Measurements from ENCODE around the gene PTPN14.
A peak's percentile ranks its signal among the peaks of the same experiment; 100 is the strongest.

PTPN14 gene

GRCh38 chr1:214362188-214362882 is 189.1 kb downstream of the PTPN14 start:
- no peak overlapping the region for H3K27ac ChIP-seq (ENCODE audit: extremely low read depth, low read depth, low read length)
- POLR2A ChIA-PET, result no interaction called here
- no peaks in the 10 kb centered on the region for H3K4me1 ChIP-seq (ENCODE audit: control insufficient read depth, insufficient read depth, low read length)
- H3K36me3 ChIP-seq (ENCODE audit: control insufficient read depth in 2 of 2, insufficient read depth in 1 of 2, low read length in 2 of 2), result peaks cover 0 to 36% of the 10 kb centered on the region in 2 experiments
- no peaks in the 10 kb centered on the region for H3K9me3 ChIP-seq (ENCODE audit: control insufficient read depth, insufficient read depth, low read depth, low read length)
- TF ChIP-seq ZNF623 (tag by site-specific recombination; IDR thresholded peaks at IDR 0.05) (no peak), ZNF600 (tag by site-specific recombination; IDR thresholded peaks at IDR 0.05) (peak; percentile 70; the same call in 1 of the 2 replicates)
- CTCF ChIA-PET, result interaction anchor here (0.5 kb wide), 1 partner anchor 375 kb away, joined by 3 read pairs; no protein-coding TSS in a partner anchor
- H3K4me3 ChIP-seq (ENCODE audit: low read depth, low read length), result no peak overlapping the region

- Histone ChIP-seq H3K36me3 (ENCODE audit: control insufficient read depth in 2 of 2, insufficient read depth in 1 of 2, low read length in 2 of 2) (peaks cover 0 to 39% of the 10 kb centered on the region in 2 experiments), H3K27ac (ENCODE audit: extremely low read depth, low read depth, low read length) (no peak overlapping the region), H3K4me3 (ENCODE audit: low read depth, low read length) (no peak overlapping the region), H3K4me1 (ENCODE audit: control insufficient read depth, insufficient read depth, low read length) (no peaks in the 10 kb centered on the region), H3K9me3 (ENCODE audit: control insufficient read depth, insufficient read depth, low read depth, low read length) (no peaks in the 10 kb centered on the region)
- TF ChIP-seq ZBTB26 (tag by site-specific recombination; optimal IDR thresholded peaks at IDR 0.05) (no peak), ZIC2 (tag by site-specific recombination; IDR thresholded peaks at IDR 0.05) (no peak), AEBP2 (tag by site-specific recombination; IDR thresholded peaks at IDR 0.05; ENCODE audit: borderline replicate concordance) (no peak), ZNF596 (tag by site-specific recombination; IDR thresholded peaks at IDR 0.05) (no peak), PRDM2 (tag by site-specific recombination; IDR thresholded peaks at IDR 0.05; ENCODE audit: borderline replicate concordance) (no peak), ZNF530 (tag by site-specific recombination; IDR thresholded peaks at IDR 0.05; ENCODE audit: low read depth) (no peak), ZNF560 (tag by site-specific recombination; IDR thresholded peaks at IDR 0.05; ENCODE audit: borderline replicate concordance) (no peak), ZNF114 (tag by site-specific recombination; IDR thresholded peaks at IDR 0.05) (no peak), ZNF394 (tag by site-specific recombination; IDR thresholded peaks at IDR 0.05; ENCODE audit: borderline replicate concordance) (no peak)
- ChIA-PET POLR2A (no interaction called here), CTCF (no interaction called here)
These were observed 189.8 kb downstream of the PTPN14 start for GRCh38 chr1:214361636-214362035.

All from HEK293 (cell line).